Stimulated activated CD4-positive, alpha-beta T cell treated with anti-CD3 and anti-CD28 coated beads, Interleukin-12 subunit alpha, Interleukin-12 subunit beta, amount 100 ng/mL, for 24 hours (primary cell): ENCODE data around the gene ATP5ME.
"Not testable (repeated sequence)": the region's sequence is repeated elsewhere in the genome, so short reads cannot be mapped to it uniquely, and the experiment has no call there.

ENCODE experiments used
- DNase-seq, 2 experiments: peaks; one replicate each; pipeline ENCODE4 v3.0.0-alpha.2; 2020; ENCODE audit warnings: low read depth in 2 of 2

ATP5ME gene, protein sequence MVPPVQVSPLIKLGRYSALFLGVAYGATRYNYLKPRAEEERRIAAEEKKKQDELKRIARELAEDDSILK

DNA sequence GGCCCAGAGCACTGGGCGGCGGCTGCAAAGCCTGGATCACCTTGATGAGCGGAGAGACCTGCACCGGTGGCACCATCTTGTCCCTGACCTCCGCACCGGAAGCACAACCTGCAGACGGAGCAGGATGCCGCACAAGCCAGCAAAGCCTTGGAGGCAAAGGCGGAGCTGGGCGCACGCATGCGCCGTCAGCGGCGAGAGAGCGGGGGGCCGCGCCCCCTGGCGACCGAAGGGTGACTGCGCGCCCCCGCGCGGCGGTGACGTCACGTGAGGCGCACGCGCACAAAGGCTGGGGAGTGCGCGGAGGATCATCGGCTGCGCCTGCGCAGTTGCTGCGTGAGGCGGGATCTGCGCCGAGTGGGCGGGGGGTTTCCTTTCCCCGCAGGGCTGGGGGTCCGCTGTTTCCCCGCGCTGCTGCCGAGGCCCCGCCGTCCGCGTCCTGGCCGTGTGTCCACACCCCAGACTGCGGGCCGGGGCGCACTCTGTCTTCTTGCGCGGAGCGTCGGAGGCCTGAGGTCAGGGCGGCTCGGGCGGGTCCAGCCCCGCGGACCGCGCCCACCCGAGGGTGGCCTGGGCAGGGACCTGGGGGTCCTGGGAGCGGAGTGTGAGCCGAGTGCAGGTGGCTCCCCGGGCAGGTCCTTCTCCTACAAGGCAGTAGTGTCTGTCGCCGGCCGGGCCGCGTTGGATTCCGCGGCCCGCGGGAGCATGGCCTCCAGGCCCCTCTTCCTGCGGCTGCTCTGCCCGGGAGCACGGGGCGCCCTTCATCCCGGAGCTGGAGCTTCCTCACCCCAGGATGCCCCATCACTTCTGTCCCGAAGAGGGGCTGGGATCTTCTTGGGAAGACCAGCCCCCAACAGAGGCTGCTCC lies at the start of gene ATP5ME, which contains the start of gene MYL5:
Gene ATP5ME, minus strand, starts transcription at position 105 of the 864 bp plus-strand sequence. Its CDS starts 29 bp downstream, at position 76.
Gene MYL5, plus strand, starts transcription at position 371 of the 864 bp plus-strand sequence. CDS start 3,485 bp downstream, outside the sequence.
- peak; percentile 93 to 97 for DNase-seq

DNA sequence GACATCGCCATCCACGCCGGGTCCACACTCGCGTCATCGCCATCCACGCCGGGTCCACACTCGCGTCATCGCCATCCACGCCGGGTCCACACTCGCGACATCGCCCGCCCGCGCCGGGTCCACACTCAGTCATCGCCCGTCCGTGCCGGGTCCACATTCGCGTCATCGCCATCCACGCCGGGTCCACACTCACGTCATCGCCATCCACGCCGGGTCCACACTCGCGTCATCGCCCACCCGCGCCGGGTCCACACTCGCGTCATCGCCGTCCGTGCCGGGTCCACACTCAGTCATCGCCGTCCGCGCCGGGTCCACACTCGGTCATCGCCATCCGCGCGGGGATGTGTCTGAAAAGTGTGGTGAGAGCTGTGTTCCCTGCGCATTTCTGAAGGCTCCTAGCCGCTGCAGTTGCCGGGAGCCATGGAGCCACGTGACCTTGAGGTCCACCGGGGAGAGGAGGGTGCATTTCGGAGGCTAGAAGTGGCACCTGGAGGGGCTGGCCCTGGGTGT lies 48.8 kb upstream of the ATP5ME start:
- DNase-seq, result no peak

DNA sequence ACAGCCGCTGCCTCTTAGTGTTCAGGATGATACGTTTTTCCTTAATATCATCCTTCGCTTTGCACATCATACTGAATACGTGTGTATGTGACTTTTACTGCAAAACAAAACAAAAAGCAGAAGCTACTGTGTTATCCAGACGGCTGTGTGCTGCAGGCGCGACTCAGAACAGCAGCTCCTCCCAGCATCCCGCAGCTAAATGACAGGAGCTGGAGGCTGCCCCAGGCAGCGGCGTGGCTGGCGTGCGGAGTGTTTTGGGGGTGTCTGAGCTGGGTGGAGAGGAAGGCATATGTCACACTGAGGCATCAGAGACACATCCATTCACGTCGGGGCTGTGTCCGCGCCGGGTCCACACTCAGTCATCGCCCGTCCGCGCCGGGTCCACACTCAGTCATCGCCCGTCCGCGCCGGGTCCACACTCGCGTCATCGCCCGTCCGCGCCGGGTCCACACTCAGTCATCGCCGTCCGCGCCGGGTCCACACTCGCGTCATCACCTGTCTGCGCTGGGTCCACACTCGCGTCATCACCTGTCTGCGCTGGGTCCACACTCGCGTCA lies 48.2 kb upstream of the ATP5ME start:
- DNase-seq, result no peak

DNA sequence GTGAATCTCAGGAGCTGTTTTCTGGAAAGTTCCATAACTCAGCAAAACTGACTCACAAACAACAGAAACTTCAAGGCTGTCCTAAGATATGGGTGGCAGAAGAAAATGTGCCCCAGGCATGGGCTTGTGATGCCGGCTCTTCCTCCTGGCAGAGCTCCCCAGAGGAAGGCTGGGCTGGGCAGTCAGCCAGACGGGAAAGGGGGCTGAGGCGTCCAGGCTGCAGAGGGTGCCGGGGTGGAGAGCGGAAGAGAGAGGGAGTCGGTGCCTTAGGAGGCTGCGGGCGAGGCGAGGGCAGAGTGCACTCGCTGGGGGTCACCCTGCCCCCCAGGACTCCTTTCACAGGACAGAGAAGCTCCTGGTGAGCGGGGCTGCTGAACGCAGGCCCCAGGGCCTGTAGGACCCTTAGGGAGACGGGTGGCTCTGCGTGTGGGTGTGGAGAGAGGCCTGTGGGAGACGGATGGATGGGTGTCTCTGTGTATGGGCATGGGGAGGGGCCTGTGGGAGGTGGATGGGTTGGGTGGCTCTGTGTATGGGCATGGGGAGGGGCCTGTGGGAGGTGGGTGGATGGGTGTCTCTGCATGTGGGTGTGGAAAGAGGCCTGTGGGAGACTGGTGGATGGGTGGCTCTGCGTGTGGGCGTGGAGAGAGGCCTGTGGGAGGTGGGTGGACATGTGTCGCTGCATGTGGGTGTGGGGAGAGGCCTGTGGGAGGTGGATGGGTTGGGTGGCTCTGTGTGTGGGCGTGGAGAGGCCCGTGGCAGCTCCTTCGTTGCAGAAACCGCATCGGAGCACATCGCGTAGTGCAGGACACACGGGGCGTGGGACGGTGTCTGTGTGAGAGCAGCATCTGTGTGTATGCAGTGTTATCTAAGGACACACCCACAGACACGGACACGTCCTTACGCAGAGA lies 47.4 kb upstream of the ATP5ME start:
- no peak for DNase-seq

DNA sequence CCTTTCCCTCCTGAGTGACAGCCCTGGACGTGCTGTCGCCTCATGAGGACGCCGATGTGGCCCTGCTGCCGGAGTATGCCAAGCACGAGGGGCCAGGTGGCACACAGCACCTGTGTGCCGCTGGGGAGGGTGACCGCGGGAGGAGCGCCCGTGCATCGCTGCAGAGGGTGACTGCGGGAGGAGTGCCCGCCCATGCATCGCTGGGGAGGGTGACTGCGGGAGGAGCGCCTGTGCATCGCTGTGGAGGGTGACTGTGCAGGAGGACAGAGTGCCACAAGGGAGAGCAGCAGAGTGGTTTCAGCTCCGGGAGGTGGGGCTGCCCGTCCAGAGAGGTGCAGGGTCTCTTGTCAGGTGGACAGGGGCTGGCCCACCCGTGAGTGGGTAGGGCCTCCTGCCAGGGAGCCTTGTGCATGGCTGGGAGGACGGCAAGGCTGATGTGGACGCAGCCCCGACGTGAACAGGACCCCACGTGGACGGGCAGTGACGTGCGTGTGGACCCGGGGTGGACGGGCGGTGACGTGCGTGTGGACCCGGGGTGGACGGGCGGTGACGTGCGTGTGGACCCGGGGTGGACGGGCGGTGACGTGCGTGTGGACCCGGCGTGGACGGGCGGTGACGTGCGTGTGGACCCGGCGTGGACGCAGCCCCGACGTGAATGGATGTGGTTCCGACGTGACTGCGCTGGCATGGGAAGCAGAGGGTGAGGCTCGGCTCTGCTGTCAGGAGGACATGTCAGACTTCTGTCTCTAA lies 46.2 kb upstream of the ATP5ME start:
- no peak for DNase-seq

DNA sequence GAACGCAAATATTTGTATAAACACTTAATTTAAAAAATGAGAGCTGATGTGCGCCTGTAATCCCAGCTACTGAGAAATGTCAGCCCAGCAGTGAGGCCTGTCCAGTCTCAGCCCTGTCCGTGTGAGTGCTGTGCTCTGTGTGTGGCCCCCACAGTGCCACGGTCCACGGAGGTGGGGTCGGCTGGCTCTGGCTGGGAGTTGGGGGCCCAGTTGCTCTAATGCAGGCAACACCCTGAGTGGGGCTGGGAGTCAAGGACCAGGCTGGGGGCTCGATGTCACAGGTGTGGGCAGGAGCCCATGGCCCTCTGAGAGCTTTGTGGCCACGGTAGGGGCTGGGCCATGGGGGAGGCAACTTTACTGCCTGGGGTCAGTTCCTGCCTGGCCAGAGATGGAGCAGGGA lies 44.4 kb upstream of the ATP5ME start:
- no peak for DNase-seq

DNA sequence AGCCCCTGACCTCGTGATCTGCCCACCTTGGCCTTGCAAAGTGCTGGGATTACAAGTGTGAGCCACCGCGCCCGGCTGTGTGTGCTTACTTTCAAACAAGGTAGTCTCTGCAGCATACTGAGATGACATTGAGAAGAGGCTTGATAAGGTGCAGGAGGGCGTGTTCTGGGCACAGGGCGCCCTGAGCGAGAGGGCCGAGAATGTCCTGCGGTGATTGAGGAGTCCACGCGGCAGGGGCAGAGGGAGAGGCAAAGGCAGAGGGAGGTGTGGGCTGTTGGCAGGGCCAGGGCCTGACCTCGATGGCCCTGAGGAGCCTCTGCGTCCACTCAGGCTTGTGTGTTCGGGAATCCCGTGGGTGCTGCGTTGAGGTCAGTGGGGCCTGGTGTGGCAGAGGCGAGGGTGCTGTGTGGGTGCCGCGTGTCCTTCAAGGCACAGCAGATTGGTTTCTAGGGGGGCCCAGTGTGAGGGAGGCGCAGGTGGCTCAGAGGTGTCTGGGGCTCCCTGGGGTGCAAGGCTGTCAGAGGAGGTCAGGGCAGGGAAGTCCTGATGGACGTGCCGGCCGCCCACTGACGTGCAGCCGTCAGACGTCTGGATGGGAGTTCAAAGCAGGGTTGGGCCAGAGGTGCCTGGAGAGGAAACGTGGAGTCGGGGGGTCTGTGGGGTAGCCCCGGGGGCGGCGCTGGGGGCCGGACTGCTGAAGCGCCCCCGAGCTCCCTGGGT lies 43.7 kb upstream of the ATP5ME start:
- DNase-seq, result no peak

DNA sequence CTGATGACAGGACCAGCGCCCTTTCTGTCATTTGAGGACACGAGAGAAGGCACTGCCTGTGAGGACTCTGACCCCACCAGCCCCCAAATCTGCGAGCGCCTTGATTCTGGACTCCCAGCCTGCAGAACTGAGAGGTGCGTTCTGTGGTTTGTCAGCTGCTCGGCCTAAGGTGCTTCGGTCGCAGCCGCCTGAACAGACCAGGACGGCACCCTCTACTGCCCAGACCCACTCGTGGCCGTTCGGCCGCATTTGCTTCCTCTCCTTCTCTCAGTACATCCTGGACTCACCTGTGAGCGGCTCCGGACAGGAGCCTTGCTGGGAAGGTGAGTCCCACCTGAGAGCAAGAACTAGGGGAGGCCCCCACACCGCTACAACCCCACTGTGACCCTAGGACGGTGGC lies 40.0 kb upstream of the ATP5ME start:
- no peak for DNase-seq

DNA sequence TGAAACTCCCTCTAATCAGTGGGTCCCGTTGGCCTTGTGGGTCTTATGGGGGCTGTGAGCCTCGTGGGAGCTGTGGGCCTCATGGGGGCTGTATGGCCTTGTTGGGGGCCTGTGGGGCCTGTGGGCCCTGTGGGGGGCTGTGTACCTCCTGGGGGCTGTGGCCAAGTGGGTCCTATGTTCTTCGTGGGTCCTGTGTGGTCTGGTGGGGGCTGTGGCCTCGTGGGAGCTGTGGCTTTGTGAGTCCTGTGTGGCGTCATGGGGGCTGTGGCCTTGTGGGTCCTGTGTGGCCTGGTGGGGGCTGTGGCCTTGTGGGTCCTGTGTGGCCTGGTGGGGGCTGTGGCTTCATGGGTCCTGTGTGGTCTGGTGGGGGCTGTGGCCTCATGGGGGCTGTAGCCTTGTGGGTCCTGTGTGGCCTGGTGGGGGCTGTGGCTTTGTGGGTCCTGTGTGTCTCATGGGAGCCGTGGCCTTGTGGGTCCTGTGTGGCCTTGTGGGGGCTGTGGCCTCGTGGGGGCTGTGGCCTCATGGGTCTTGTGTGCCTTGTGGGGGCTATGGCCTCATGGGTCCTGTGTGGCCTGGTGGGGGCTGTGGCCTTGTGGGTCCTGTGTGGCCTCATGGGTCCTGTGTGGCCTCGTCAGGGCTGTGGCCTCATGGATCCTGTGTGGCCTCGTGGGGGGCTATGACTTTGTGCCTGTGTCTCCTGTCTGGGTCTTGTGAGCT lies 39.0 kb upstream of the ATP5ME start:
- DNase-seq, result no peak

DNA sequence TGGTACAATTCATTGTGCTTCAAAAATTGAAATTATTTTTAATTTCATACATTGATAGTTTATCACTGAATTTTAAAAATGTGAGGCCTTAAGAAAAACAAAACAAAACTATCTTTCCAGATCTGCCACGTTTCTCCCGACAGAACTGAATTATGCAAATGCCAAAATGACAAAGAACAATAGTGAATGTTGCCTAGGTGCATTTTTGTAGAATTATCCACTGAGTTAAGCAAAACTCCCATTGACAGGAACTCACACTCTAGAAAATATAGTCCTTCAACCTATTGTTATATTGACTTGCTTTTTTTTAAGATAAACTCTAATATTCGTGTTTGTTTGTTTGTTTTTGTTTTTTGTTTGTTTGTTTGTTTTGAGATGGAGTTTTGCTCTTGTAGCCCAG lies 38.0 kb upstream of the ATP5ME start:
- DNase-seq, result no peak

DNA sequence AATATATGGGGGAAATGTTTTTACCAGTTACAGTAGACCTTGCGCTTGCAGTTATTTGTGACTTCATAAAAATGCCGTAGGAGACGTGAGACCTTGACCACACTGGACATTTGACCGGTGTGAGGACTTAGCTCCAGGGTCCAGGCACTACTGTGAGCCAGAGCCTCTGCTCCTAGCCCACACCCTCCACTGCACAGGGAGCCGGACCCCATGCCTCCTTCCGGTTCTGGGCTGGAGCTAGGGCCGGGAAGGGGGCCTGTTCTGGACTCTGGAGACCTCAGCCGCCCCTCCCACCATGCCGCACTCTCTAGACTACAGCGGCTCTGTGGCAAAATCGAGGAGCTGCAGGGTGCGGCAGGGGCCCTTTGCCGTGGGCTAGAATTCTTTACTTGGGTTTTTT lies 36.8 kb upstream of the ATP5ME start:
- no peak for DNase-seq

DNA sequence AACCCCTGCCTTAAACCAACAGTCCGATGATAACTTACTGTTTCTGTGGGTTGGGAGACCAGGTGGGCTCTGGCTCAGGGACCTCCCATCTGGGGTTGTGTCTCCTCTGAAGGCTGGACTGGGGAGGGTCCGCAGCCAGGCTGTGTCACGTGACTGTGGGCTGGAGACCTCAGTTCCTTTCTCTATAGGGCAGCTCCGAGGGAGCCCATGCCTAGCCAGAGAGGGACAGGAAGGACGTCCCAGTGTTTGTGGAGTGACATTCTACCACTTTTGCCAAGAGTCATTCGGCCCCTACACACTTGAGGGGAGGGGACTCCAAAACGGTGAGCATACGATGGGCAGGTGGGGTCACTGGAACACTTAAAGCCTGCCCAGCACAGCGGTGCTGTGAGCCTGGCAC lies 36.0 kb upstream of the ATP5ME start:
- no peak for DNase-seq

DNA sequence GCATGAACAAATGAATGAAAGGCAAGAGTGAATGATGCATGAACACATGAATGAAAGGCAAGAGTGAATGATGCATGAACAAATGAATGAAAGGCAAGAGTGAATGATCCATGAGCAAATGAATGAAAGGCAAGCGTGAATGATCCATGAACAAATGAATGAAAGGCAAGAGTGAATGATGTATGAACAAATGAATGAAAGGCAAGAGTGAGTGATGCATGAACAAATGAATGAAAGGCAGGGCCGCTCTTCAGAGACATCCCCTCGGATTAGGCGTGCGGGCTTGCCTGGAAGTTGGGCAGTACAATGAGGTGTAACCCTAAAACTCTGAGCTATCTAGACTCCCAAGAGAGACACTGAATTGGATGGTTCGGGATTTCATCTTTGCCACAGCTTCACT lies 35.3 kb upstream of the ATP5ME start:
- no peak for DNase-seq

DNA sequence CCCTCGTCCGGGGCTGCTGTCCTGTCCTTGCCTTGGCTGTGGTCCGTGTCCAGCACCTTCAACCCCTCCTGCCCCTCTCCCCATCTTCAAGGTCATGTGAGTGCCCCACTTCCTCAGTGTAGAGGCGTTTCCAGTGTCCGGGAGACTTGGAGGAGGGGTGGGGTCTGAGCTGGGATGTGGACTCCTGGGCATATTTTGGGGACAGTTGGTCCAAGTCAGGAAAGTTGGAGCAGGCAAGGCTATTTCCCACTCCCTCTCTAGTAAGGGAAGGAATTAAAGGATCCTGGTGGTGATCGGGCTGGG lies 34.5 kb upstream of the ATP5ME start:
- no peak for DNase-seq

DNA sequence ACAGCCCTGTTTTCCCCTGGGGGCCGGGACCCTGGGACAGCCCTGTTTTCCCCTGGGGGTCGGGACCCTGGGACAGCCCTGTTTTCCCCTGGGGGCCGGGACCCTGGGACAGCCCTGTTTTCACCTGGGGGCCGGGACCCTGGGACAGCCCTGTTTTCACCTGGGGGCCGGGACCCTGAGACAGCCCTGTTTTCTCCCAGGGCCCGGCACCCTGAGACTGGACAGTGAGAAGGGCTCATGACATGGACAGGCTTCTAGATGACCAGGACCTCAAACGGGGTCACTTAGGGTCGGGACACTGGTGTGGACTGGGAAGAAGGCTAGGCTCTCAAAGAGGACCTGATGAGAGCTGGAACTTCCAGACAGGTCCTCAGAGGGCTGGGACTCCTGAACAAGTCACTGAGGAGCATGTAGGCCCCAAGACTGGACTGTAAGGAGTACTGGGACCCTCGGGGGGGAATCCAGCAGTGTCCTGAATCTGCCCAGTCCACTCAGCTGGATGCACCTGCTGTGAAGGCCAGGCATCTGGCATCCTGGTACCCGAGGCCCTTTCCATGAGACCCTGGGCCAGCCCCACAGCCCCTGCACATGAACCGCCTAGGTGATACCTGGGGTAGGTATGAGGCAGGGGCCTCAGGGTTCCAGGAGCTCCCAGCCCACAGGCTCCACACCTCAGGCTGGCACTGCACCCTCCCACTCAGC lies 34.0 kb upstream of the ATP5ME start:
- DNase-seq, result no peak

DNA sequence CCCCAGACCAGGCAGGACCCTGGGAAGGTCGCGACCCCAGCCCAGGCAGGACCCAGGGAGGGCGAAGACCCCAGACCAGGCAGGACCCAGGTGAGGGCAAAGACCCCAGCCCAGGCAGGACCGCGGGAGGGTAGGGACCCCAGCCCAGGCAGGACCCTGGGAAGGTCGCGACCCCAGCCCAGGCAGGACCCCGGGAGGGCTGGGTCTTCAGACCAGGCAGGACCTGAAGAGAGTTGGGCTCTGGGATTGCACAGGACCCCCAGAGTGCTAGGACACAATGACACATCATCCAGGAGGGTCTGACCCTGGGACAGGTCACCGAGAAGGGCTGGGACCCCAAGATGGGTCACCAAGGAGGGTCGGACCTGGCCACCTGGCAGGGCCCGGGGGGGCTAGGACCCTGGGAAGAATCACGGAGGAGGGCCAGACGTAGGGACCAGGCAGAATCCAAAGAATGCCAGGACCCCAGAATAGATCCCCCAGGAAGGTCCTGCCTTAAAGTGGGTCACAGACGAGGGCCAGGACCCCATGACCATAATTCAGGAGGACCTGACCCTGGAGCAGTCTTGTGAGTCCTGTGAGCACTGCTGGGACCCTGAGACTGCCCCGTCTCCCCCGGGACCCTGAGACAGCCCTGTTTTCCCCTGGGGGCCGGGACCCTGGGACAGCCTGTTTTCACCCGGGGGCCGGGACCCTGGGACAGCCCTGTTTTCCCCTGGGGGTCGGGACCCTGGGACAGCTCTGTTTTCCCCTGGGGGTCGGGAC lies 32.9 kb upstream of the ATP5ME start:
- DNase-seq, result no peak

DNA sequence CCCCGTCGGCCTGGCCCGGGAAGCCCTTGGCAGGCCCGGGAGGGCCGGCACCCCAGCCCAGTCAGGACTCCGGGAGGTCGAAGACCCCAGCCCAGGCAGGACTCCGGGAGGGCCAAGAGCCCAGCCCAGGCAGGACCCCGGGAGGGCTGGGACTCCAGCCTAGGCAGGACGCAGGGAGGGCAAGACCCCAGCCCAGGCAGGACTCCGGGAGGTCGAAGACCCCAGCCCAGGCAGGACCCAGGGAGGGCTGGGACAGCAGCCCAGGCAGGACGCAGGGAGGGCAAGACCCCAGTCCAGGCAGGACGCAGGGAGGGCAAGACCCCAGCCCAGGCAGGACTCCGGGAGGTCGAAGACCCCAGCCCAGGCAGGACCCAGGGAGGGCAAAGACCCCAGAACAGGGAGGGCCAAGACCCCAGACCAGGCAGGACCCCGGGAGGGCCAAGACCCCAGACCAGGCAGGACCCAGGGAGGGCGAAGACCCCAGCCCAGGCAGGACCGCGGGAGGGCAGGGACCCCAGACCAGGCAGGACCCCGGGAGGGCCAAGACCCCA lies 32.1 kb upstream of the ATP5ME start:
- DNase-seq, result not testable (repeated sequence)
